K562 (cell line): ENCODE results near the gene PPP1R15B. TPM values are rescaled to one million over a fixed set of nuclear protein-coding genes. Genes with fewer than 3 reads are reported as not detected.

Source experiments
- ATAC-seq: fragments of 200-7000 bp; cut with Tn5 transposase; 3 replicates; pipeline ENCODE4 v1.9.1; 2020; ENCODE audit warnings: moderate library complexity
- BruUV-seq: library from RNA; stranded (reverse); fragments of 400-500 nt; replicated peaks from 2 replicates; lab custom pipeline; 2021; lab: Mats Ljungman, UMichigan
- CTCF ChIA-PET: fragments of 300-600 bp; formaldehyde crosslinking; extraction: SDS; loops from one replicate; lab custom pipeline; 2021; ENCODE audit warnings: low intra/inter-chr PET ratio; lab: Yijun Ruan, JAX
- POLR2A ChIA-PET: fragments of 300-600, 350-650 bp; sonication (Branson Sonifier 250); formaldehyde crosslinking; extraction: SDS; loops from one replicate; lab custom pipeline; 2021; ENCODE audit warnings: antibody characterized with exemption, inconsistent platforms; lab: Yijun Ruan, JAX
- DNase-seq, 4 experiments: peaks; one replicate each; pipeline versions ENCODE4 v3.0.0 to v3.0.0-alpha.2; 2011 to 2018; ENCODE audit warnings: low spot score in 3 of 4, mixed read lengths in 3 of 4; ENCODE audit errors: extremely low read depth in 1 of 4
- FAIRE-seq: peaks from 2 replicates; lab custom pipeline; 2011; peaks lifted over from hg19 to GRCh38; lab: Jason Lieb, UNC
- H2AFZ ChIP-seq: 2 replicates; pipeline ENCODE4 v1.6.0; 2011; ENCODE audit warnings: low read depth, low read length, control low read depth, inconsistent platforms
- H3K27ac ChIP-seq: fragments of 200-600 bp; 3 replicates; pipeline ENCODE4 v1.8.0; 2011; ENCODE audit warnings: low read depth, mild to moderate bottlenecking, control low read depth, inconsistent platforms, low read length, moderate library complexity, mixed read lengths; ENCODE audit errors: extremely low read depth
- H3K27me3 ChIP-seq, 2 experiments: fragments of 300-600 bp in 1 of 2; 2 replicates in 1 of 2; 3 replicates in 1 of 2; pipeline versions ENCODE4 v1.6.0 to v1.8.0; 2011; ENCODE audit warnings: inconsistent platforms in 2 of 2, low read length in 2 of 2, mild to moderate bottlenecking in 1 of 2, mixed read lengths in 1 of 2, moderate library complexity in 1 of 2; ENCODE audit not compliant: control insufficient read depth in 2 of 2, insufficient read depth in 2 of 2
- H3K36me3 ChIP-seq: fragments of 300-600 bp; 3 replicates; pipeline ENCODE4 v1.8.0; 2011; ENCODE audit warnings: mild to moderate bottlenecking, low read length, inconsistent platforms; ENCODE audit not compliant: control insufficient read depth, insufficient read depth
- H3K4me1 ChIP-seq, 2 experiments: fragments of 200-600 bp in 1 of 2; replicated peaks in 1 of 2; 2 replicates in 1 of 2; 3 replicates in 1 of 2; pipeline versions ENCODE4 v1.5.1 to v1.8.0; 2011; ENCODE audit warnings: inconsistent platforms in 2 of 2, low read length in 2 of 2, mild to moderate bottlenecking in 1 of 2, mixed read lengths in 1 of 2, moderate library complexity in 1 of 2; ENCODE audit not compliant: control insufficient read depth in 2 of 2, insufficient read depth in 2 of 2
- H3K4me2 ChIP-seq: 2 replicates; pipeline ENCODE4 v1.6.1; 2011; ENCODE audit warnings: low read length, control low read depth, inconsistent platforms, mixed read lengths; ENCODE audit not compliant: insufficient read depth
- H3K4me3 ChIP-seq: fragments of 200-600 bp; sonication (generic), shearing (Covaris generic); 2 replicates; pipeline ENCODE4 v1.5.1; 2016; ENCODE audit warnings: control low read depth, inconsistent platforms
- H3K79me2 ChIP-seq: fragments of 200-600 bp; 3 replicates; pipeline ENCODE4 v1.8.0; 2011; ENCODE audit warnings: low read length, inconsistent platforms; ENCODE audit not compliant: control insufficient read depth, insufficient read depth
- H3K9ac ChIP-seq, 2 experiments: 2 replicates each; pipeline versions ENCODE4 v1.6.0 to v1.6.1; 2011; ENCODE audit warnings: low read depth in 2 of 2, low read length in 2 of 2, control low read depth in 1 of 2, inconsistent platforms in 1 of 2, mild to moderate bottlenecking in 1 of 2, mixed read lengths in 1 of 2; ENCODE audit not compliant: insufficient read depth in 1 of 2
- H3K9me1 ChIP-seq: one replicate; pipeline ENCODE4 v1.6.0; 2011; ENCODE audit warnings: inconsistent platforms, mild to moderate bottlenecking, low read length, moderate library complexity; ENCODE audit not compliant: control insufficient read depth, insufficient read depth
- H3K9me3 ChIP-seq: replicated peaks from 2 replicates; pipeline ENCODE4 v1.5.1; 2011; ENCODE audit warnings: low read depth, low read length, inconsistent platforms; ENCODE audit not compliant: control insufficient read depth, insufficient read depth
- H4K20me1 ChIP-seq: replicated peaks from 2 replicates; pipeline ENCODE4 v1.6.1; 2011; ENCODE audit warnings: low read length, inconsistent platforms, mixed read lengths; ENCODE audit not compliant: control insufficient read depth, insufficient read depth
- CREB3 ChIP-seq: fragments of 450-650 bp; conservative IDR thresholded peaks from 2 replicates; pipeline ENCODE4 v1.6.1; 2016; ENCODE audit warnings: missing genetic modification characterization, low read depth, mild to moderate bottlenecking, missing compliant biosample characterization, moderate library complexity
- GABPA ChIP-seq: fragments of 200-800 bp; sonication (Bioruptor generic); conservative IDR thresholded peaks from 2 replicates; pipeline ENCODE4 v1.6.1; 2016; ENCODE audit warnings: low read depth, missing genetic modification characterization, missing compliant biosample characterization
- HSF4 ChIP-seq: fragments of 250-450 bp; sonication (Bioruptor Pico); IDR thresholded peaks from 2 replicates; pipeline ENCODE4 v2.1.2; 2022; ENCODE audit warnings: mild to moderate bottlenecking, moderate library complexity, borderline replicate concordance
- KAT2B ChIP-seq: IDR thresholded peaks from one replicate; pipeline ENCODE4 v1.6.1; 2012; ENCODE audit warnings: low read depth, mild to moderate bottlenecking, control low read depth, inconsistent platforms, low read length, moderate library complexity
- MEIS2 ChIP-seq: fragments of 450-650 bp; IDR thresholded peaks from 2 replicates; pipeline ENCODE4 v1.6.1; 2014; ENCODE audit warnings: mild to moderate bottlenecking; ENCODE audit not compliant: partially characterized antibody
- MITF ChIP-seq: IDR thresholded peaks from 2 replicates; pipeline ENCODE4 v1.6.1; 2014; ENCODE audit warnings: antibody characterized with exemption
- NRF1 ChIP-seq, 2 experiments: fragments of 450-650 bp; IDR thresholded peaks in 1 of 2; conservative IDR thresholded peaks in 1 of 2; 2 replicates each; pipeline ENCODE4 v1.6.1; 2014; ENCODE audit warnings: mild to moderate bottlenecking in 2 of 2
- RBM34 ChIP-seq: fragments of 200-400 bp; formaldehyde crosslinking; IDR thresholded peaks from 2 replicates; pipeline ENCODE4 v1.6.1; 2018; ENCODE audit warnings: low read length, borderline replicate concordance; ENCODE audit not compliant: insufficient read depth
- SMARCA5 ChIP-seq: fragments of 450-650 bp; IDR thresholded peaks from 2 replicates; pipeline ENCODE4 v1.6.1; 2016
- TCF7L2 ChIP-seq: fragments of 150-350 bp; IDR thresholded peaks from 2 replicates; pipeline ENCODE4 v1.6.1; 2016; ENCODE audit warnings: low read depth, mild to moderate bottlenecking, low read length, moderate library complexity
- U2AF2 ChIP-seq: fragments of 200-400 bp; formaldehyde crosslinking; optimal IDR thresholded peaks from 2 replicates; pipeline ENCODE3; 2017; ENCODE audit warnings: low read depth, mild to moderate bottlenecking, low read length
- ZNF655 ChIP-seq: fragments of 250-450 bp; sonication (Bioruptor Pico); IDR thresholded peaks from 2 replicates; pipeline ENCODE4 v1.5.0; 2021
- WGBS: fragments of 100-300 bp; shearing (Covaris generic); methylation state at CpG from one replicate; pipeline ENCODE4 v1.1.6; 2016; ENCODE audit warnings: low coverage, mixed read lengths; ENCODE audit not compliant: insufficient coverage; ENCODE audit errors: missing lambda C conversion rate; 5-methylcytosine and 5-hydroxymethylcytosine counted together
- in situ Hi-C: fragments of 300-500 bp; cut with MboI; formaldehyde crosslinking; loops from 4 replicates; pipeline ENCODE4 v1.15.0; 2018; ENCODE audit warnings: inconsistent platforms, mixed read lengths
- intact Hi-C: fragments of 100-400 bp; cut with micrococcal nuclease; formaldehyde crosslinking; loops from 2 replicates; pipeline ENCODE4 v1.14.2; 2022
- polyA plus RNA-seq, 8 experiments: library from polyadenylated mRNA; depleted of rRNA in 4 of 8; stranded (reverse) in 5 of 8; unstranded in 3 of 8; fragments of >200 nt; fragmentation: Nextera tagmentation in 2 of 8; fragmentation: Illumina TruSeq in 1 of 8; extraction: Ambion mirVana in 2 of 8; extraction: Trizol in 1 of 8; gene quantifications; 2 replicates each; pipeline versions ENCODE4 v1.2.1 to v1.2.3, GENCODE V29; 2011 to 2014; ENCODE audit warnings: inconsistent platforms in 1 of 8, missing spikeins in 1 of 8
- total RNA-seq, 7 experiments: library from RNA; depleted of rRNA in 6 of 7; stranded (reverse); fragments of >200 nt in 6 of 7; fragmentation: Illumina TruSeq in 2 of 7; extraction: Trizol in 2 of 7; gene quantifications; 2 replicates each; pipeline versions ENCODE4 v1.2.1 to v1.2.3, GENCODE V29; 2011 to 2021; ENCODE audit warnings: low replicate concordance in 1 of 7
- TF ChIP-seq, protein P1 (sequence below): fragments of 450-650 bp; formaldehyde crosslinking; IDR thresholded peaks from 2 replicates; pipeline ENCODE4 v1.4.0; 2022; ENCODE audit warnings: missing genetic modification characterization

The PPP1R15B gene
- total and polyA plus RNA-seq, 9 of the 15 experiments (the other 6 are each of a cell fraction or from before 2014, with no cell fraction given), result 17.0 to 48.1 (median 30.8) TPM

GRCh38 chr1:204456826-204457442, 45.3 kb upstream of the PPP1R15B start (continued):
- TF ChIP-seq ZNF655 (CRISPR knock-in tag), result no peak
- TF ChIP-seq, protein P1, sequence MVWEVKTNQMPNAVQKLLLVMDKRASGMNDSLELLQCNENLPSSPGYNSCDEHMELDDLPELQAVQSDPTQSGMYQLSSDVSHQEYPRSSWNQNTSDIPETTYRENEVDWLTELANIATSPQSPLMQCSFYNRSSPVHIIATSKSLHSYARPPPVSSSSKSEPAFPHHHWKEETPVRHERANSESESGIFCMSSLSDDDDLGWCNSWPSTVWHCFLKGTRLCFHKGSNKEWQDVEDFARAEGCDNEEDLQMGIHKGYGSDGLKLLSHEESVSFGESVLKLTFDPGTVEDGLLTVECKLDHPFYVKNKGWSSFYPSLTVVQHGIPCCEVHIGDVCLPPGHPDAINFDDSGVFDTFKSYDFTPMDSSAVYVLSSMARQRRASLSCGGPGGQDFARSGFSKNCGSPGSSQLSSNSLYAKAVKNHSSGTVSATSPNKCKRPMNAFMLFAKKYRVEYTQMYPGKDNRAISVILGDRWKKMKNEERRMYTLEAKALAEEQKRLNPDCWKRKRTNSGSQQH (CRISPR knock-in tag), result 0 out of 2 replicates have a peak, but pooled peaks have one; percentile 34
- peak; percentile 40 for TF ChIP-seq MEIS2

DNA sequence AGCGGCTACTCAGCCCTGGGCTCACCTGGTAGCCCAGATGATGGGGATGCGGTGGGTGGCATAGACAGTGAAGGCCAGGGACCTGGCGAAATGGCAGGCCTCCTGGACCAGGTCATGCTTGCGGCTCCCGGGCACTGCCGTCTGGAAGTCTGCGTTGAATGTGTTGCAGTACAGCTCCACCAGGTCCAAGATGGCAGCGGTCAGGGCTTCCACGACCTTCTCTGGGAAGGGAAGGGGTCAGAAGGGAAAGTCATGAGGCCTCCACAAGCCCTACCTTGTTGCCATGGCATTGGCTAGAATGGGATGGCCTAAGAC, 44.2 kb upstream of the PPP1R15B start:
- intact Hi-C loops (no loop called here), in situ Hi-C loops (no loop called here)
- H3K27ac ChIP-seq, result no peak overlapping the region
- ATAC-seq, result no peak
- peaks cover 0 to 3% of the 10 kb centered on the region in 2 experiments; a peak in 2 of 5 replicates for H3K4me1 ChIP-seq
- ChIA-PET POLR2A (interaction anchor here (0.6 to 2.2 kb wide), 3 partner anchors 10 to 38 kb away, joined by 3 to 6 read pairs (median 5); partner anchors contain the start of gene PIK3C2B), CTCF (interaction anchor here (0.6 to 1.2 kb wide), 2 partner anchors 10 to 39 kb away, joined by 4 read pairs; partner anchors contain the start of gene PIK3C2B)
- no peak overlapping the region for H3K4me3 ChIP-seq
- H3K9me3 ChIP-seq, result no peaks in the 10 kb centered on the region
- no peaks in the 10 kb centered on the region for H3K9me1 ChIP-seq
- WGBS, result 32% methylated on average over 9 of the region's 9 CpGs
- H4K20me1 ChIP-seq, result 0 out of 2 replicates have a peak, but pooled peaks cover 3% of the 10 kb centered on the region
- H3K79me2 ChIP-seq, result no peaks in the 10 kb centered on the region
- FAIRE-seq, result no peak
- no peaks in the 10 kb centered on the region for H3K36me3 ChIP-seq
- H2AFZ ChIP-seq, result no peak overlapping the region
- no TSS peak for BruUV-seq
- H3K4me2 ChIP-seq, result no peak overlapping the region
- H3K27me3 ChIP-seq, result peaks cover 38 to 51% of the 10 kb centered on the region in 2 experiments
- DNase-seq, result no peak
- H3K9ac ChIP-seq, result no peak overlapping the region
- no peak for TF ChIP-seq HSF4
- TF ChIP-seq CREB3 (tag), result no peak
- no peak for TF ChIP-seq GABPA (tag)
- TF ChIP-seq U2AF2, result no peak
- no peak for TF ChIP-seq KAT2B
- TF ChIP-seq SMARCA5, result no peak
- TF ChIP-seq MITF, result no peak
- TF ChIP-seq RBM34, result no peak
- TF ChIP-seq NRF1 (conservative IDR thresholded peaks at IDR 0.05 in 1 of 2, IDR thresholded peaks at IDR 0.05 in 1 of 2), result no peak
- no peak for TF ChIP-seq TCF7L2
- TF ChIP-seq, protein P1 (CRISPR knock-in tag), result no peak
